GM19467 (cell line): ENCODE measurements around the gene STX16.

Experiments used
- ATAC-seq: cut with Tn5 transposase; IDR thresholded peaks from one replicate; pipeline ENCODE4 v1.9.1; 2021; ENCODE audit warnings: mild to moderate bottlenecking, moderate library complexity; ENCODE audit not compliant: unreplicated experiment

The STX16 gene

GRCh38 chr20:58708246-58708931 is 57.3 kb downstream of the STX16 start:
- ATAC-seq = no peak

- no peak for ATAC-seq
Observed at GRCh38 chr20:58709013-58709702, 58.1 kb downstream of the STX16 start.

- ATAC-seq = no peak
Observed at GRCh38 chr20:58709703-58710039, 58.6 kb downstream of the STX16 start.

- no peak for ATAC-seq
Observed at GRCh38 chr20:58710481-58711265, 59.6 kb downstream of the STX16 start.

GRCh38 chr20:58711266-58712051 is 60.4 kb downstream of the STX16 start:
- no peak for ATAC-seq

GRCh38 chr20:58712151-58712791 is 61.2 kb downstream of the STX16 start:
- no peak for ATAC-seq

- ATAC-seq = no peak
Observed at GRCh38 chr20:58712806-58713731, 62.0 kb downstream of the STX16 start.

GRCh38 chr20:58713801-58714339 is 62.8 kb downstream of the STX16 start:
- no peak for ATAC-seq

GRCh38 chr20:58714340-58714922 is 63.3 kb downstream of the STX16 start:
- ATAC-seq = no peak

GRCh38 chr20:58714923-58715351 is 63.9 kb downstream of the STX16 start:
- ATAC-seq = no peak

GRCh38 chr20:58715391-58715800 is 64.3 kb downstream of the STX16 start:
- ATAC-seq = no peak

GRCh38 chr20:58715801-58716475 is 64.9 kb downstream of the STX16 start:
- ATAC-seq = no peak

GRCh38 chr20:58716476-58717277 is 65.6 kb downstream of the STX16 start:
- ATAC-seq = no peak

GRCh38 chr20:58717278-58718091 is 66.4 kb downstream of the STX16 start:
- no peak for ATAC-seq

- ATAC-seq = no peak
Observed at GRCh38 chr20:58718121-58718563, 67.1 kb downstream of the STX16 start.

GRCh38 chr20:58718729-58719128 is 67.6 kb downstream of the STX16 start:
- ATAC-seq = no peak

GRCh38 chr20:58719258-58719657 is 68.2 kb downstream of the STX16 start:
- ATAC-seq = no peak
